Effector memory CD8-positive, alpha-beta T cell (primary cell): Measurements from ENCODE around the gene FCRLB.
"Not testable (repeated sequence)": the region's sequence is repeated elsewhere in the genome, so short reads cannot be mapped to it uniquely, and the experiment has no call there.

Experiments used
- ATAC-seq: fragments of 150-1000 bp; cut with Tn5 transposase; replicated peaks from 2 replicates; pipeline ENCODE4 v1.10.0; 2021; ENCODE audit warnings: mild to moderate bottlenecking, moderate library complexity
- DNase-seq, 3 experiments: peaks; one replicate each; pipeline ENCODE4 v3.0.0; 2021
- H3K27ac Mint-ChIP-seq, 2 donors: one replicate each; pipeline ENCODE4 v1.8.0; 2022; ENCODE audit warnings: mild to moderate bottlenecking in 2 of 2, mixed read lengths in 2 of 2, moderate library complexity in 2 of 2
- H3K27me3 Mint-ChIP-seq, 2 donors: one replicate each; pipeline ENCODE4 v1.8.0; 2022; ENCODE audit warnings: mixed read lengths in 2 of 2
- H3K36me3 Mint-ChIP-seq: one replicate; pipeline ENCODE4 v1.8.0; 2022; ENCODE audit warnings: mild to moderate bottlenecking, moderate library complexity, mixed read lengths; ENCODE audit not compliant: insufficient read depth
- H3K4me1 Mint-ChIP-seq, 2 donors: one replicate each; pipeline ENCODE4 v1.8.0; 2022; ENCODE audit warnings: low read depth in 2 of 2, mixed read lengths in 2 of 2
- H3K4me3 Mint-ChIP-seq, 2 donors: one replicate each; pipeline ENCODE4 v1.8.0; 2022; ENCODE audit warnings: mild to moderate bottlenecking in 2 of 2, mixed read lengths in 2 of 2, moderate library complexity in 2 of 2
- H3K9me3 Mint-ChIP-seq, 2 donors: one replicate each; pipeline ENCODE4 v1.8.0; 2022; ENCODE audit warnings: mixed read lengths in 2 of 2

Gene FCRLB

GRCh38 chr1:161705537-161705936, 15.8 kb upstream of the FCRLB start:
- DNase-seq = no peak
- H3K27me3 Mint-ChIP-seq = no peaks in the 10 kb centered on the region
- no peak overlapping the region for H3K4me3 Mint-ChIP-seq
- H3K36me3 Mint-ChIP-seq = no peaks in the 10 kb centered on the region
- ATAC-seq = peak; percentile 51
- H3K9me3 Mint-ChIP-seq = no peaks in the 10 kb centered on the region
- H3K27ac Mint-ChIP-seq = no peak overlapping the region
- H3K4me1 Mint-ChIP-seq = peaks cover 0 to 3% of the 10 kb centered on the region in 2 donors

- H3K27me3 Mint-ChIP-seq = no peaks in the 10 kb centered on the region
Measured at GRCh38 chr1:161706113-161706481, 15.2 kb upstream of the FCRLB start.

GRCh38 chr1:161706482-161707347, 14.6 kb upstream of the FCRLB start, which contains the start of gene FCRLA:
FCRLA (plus strand) TSS chr1:161707229; CDS start chr1:161707265, 36 bp downstream.
- Mint-ChIP-seq H3K4me1 (peaks cover 0 to 3% of the 10 kb centered on the region in 2 donors), H3K4me3 (no peak within 1 kb of the TSS), H3K9me3 (no peaks in the 10 kb centered on the region), H3K27ac (no peak within 1 kb of the TSS), H3K36me3 (no peaks in the 10 kb centered on the region), H3K27me3 (no peaks in the 10 kb centered on the region)
- DNase-seq = no peak
- ATAC-seq = no peak

More at GRCh38 chr1:161706113-161706481, 15.2 kb upstream of the FCRLB start:
- no peak overlapping the region for H3K4me3 Mint-ChIP-seq
- no peaks in the 10 kb centered on the region for H3K9me3 Mint-ChIP-seq
- no peak overlapping the region for H3K27ac Mint-ChIP-seq
- H3K4me1 Mint-ChIP-seq = peaks cover 0 to 3% of the 10 kb centered on the region in 2 donors
- H3K36me3 Mint-ChIP-seq = no peaks in the 10 kb centered on the region
- DNase-seq = no peak
- no peak for ATAC-seq

GRCh38 chr1:161707503-161707902, 13.8 kb upstream of the FCRLB start:
- Mint-ChIP-seq H3K4me3 (no peak overlapping the region), H3K27ac (no peak overlapping the region)

GRCh38 chr1:161709373-161709772, 12.0 kb upstream of the FCRLB start:
- DNase-seq = no peak
- Mint-ChIP-seq H3K27ac (no peak overlapping the region), H3K27me3 (no peaks in the 10 kb centered on the region), H3K9me3 (no peaks in the 10 kb centered on the region), H3K4me3 (no peak overlapping the region), H3K4me1 (peaks cover 0 to 3% of the 10 kb centered on the region in 2 donors), H3K36me3 (no peaks in the 10 kb centered on the region)
- ATAC-seq = no peak

More at GRCh38 chr1:161707503-161707902, 13.8 kb upstream of the FCRLB start:
- Mint-ChIP-seq H3K27me3 (no peaks in the 10 kb centered on the region), H3K36me3 (no peaks in the 10 kb centered on the region), H3K9me3 (no peaks in the 10 kb centered on the region), H3K4me1 (peaks cover 0 to 3% of the 10 kb centered on the region in 2 donors)
- no peak for ATAC-seq
- no peak for DNase-seq

GRCh38 chr1:161710560-161710959, 10.8 kb upstream of the FCRLB start:
- Mint-ChIP-seq H3K9me3 (no peaks in the 10 kb centered on the region), H3K27ac (no peak overlapping the region), H3K36me3 (no peaks in the 10 kb centered on the region), H3K4me1 (peaks cover 0 to 3% of the 10 kb centered on the region in 2 donors), H3K27me3 (peaks cover 0 to 6% of the 10 kb centered on the region in 2 donors), H3K4me3 (no peak overlapping the region)
- DNase-seq (no peak), ATAC-seq (no peak)

GRCh38 chr1:161718559-161719324, 2.6 kb upstream of the FCRLB start:
- Mint-ChIP-seq H3K9me3 (no peaks in the 10 kb centered on the region), H3K36me3 (no peaks in the 10 kb centered on the region), H3K27ac (no peak overlapping the region), H3K27me3 (peaks cover 0 to 9% of the 10 kb centered on the region in 2 donors), H3K4me3 (no peak overlapping the region), H3K4me1 (peaks cover 3 to 7% of the 10 kb centered on the region in 2 donors)
- DNase-seq (no peak), ATAC-seq (no peak)

- Mint-ChIP-seq H3K27me3 (peaks cover 0 to 9% of the 10 kb centered on the region in 2 donors), H3K36me3 (no peaks in the 10 kb centered on the region), H3K4me1 (peaks cover 7% of the 10 kb centered on the region in 2 donors), H3K4me3 (no peak overlapping the region), H3K27ac (no peak overlapping the region), H3K9me3 (no peaks in the 10 kb centered on the region)
- DNase-seq (no peak), ATAC-seq (no peak)
Measured at GRCh38 chr1:161719325-161719611, 2.1 kb upstream of the FCRLB start.

GRCh38 chr1:161720422-161720821, 922 bp upstream of the FCRLB start:
- Mint-ChIP-seq H3K4me3 (no peak overlapping the region), H3K36me3 (no peaks in the 10 kb centered on the region), H3K9me3 (no peaks in the 10 kb centered on the region), H3K4me1 (peaks cover 13 to 14% of the 10 kb centered on the region in 2 donors), H3K27me3 (peaks cover 0 to 5% of the 10 kb centered on the region in 2 donors), H3K27ac (no peak overlapping the region)
- no peak for DNase-seq
- no peak for ATAC-seq

- H3K27me3 Mint-ChIP-seq = no peaks in the 10 kb centered on the region
- H3K36me3 Mint-ChIP-seq = peaks cover 4% of the 10 kb centered on the region
- ATAC-seq (no peak), DNase-seq (no peak)
- H3K4me1 Mint-ChIP-seq = peaks cover 21 to 23% of the 10 kb centered on the region in 2 donors
- no peak overlapping the region for H3K27ac Mint-ChIP-seq
- H3K4me3 Mint-ChIP-seq = no peak overlapping the region
- no peaks in the 10 kb centered on the region for H3K9me3 Mint-ChIP-seq
Measured at GRCh38 chr1:161721738-161722343, 497 bp downstream of the FCRLB start.

GRCh38 chr1:161722406-161722805, 1.1 kb downstream of the FCRLB start:
- no peak for ATAC-seq
- Mint-ChIP-seq H3K4me1 (peaks cover 22 to 24% of the 10 kb centered on the region in 2 donors), H3K27me3 (no peaks in the 10 kb centered on the region), H3K9me3 (no peaks in the 10 kb centered on the region), H3K36me3 (peaks cover 5% of the 10 kb centered on the region), H3K4me3 (no peak overlapping the region), H3K27ac (no peak overlapping the region)
- DNase-seq = no peak

GRCh38 chr1:161723459-161724141, 2.3 kb downstream of the FCRLB start:
- no peaks in the 10 kb centered on the region for H3K9me3 Mint-ChIP-seq
- H3K27me3 Mint-ChIP-seq = no peaks in the 10 kb centered on the region
- H3K27ac Mint-ChIP-seq = no peak overlapping the region
- peaks cover 10% of the 10 kb centered on the region for H3K36me3 Mint-ChIP-seq
- H3K4me3 Mint-ChIP-seq = no peak overlapping the region
- ATAC-seq = no peak
- no peak for DNase-seq
- peaks cover 28 to 31% of the 10 kb centered on the region in 2 donors for H3K4me1 Mint-ChIP-seq

- Mint-ChIP-seq H3K4me3 (peak overlapping the region; percentile 98 to 99), H3K4me1 (peaks cover 36 to 44% of the 10 kb centered on the region in 2 donors), H3K27ac (peak overlapping the region; percentile 90), H3K36me3 (peaks cover 10% of the 10 kb centered on the region)
- not testable (repeated sequence) for DNase-seq, H3K27me3 Mint-ChIP-seq, ATAC-seq, H3K9me3 Mint-ChIP-seq
Measured at GRCh38 chr1:161725258-161725907, 4.0 kb downstream of the FCRLB start.
